Testis (tissue), 3 donors: Measurements from ENCODE around the gene LRMDA. TPM values are rescaled to one million over a fixed set of nuclear protein-coding genes. Genes with fewer than 3 reads are reported as not detected.

Experiments
- DNase-seq: peaks from one replicate; pipeline ENCODE4 v3.0.0-alpha.2; 2019
- H3K27ac ChIP-seq, 2 donors: fragments of 200-600 bp; sonication (generic); one replicate each; pipeline ENCODE4 v1.5.1; 2019
- H3K27me3 ChIP-seq: fragments of 200-600 bp; sonication (generic); one replicate; pipeline ENCODE4 v1.5.1; 2019
- H3K36me3 ChIP-seq: fragments of 200-600 bp; sonication (generic); one replicate; pipeline ENCODE4 v1.5.1; 2017; ENCODE audit warnings: low read depth; ENCODE audit errors: missing control alignments
- H3K4me1 ChIP-seq: fragments of 200-600 bp; sonication (generic); one replicate; pipeline ENCODE4 v1.5.1; 2019
- H3K4me3 ChIP-seq, 2 donors: fragments of 200-600 bp; sonication (generic); one replicate each; pipeline ENCODE4 v1.5.1; 2017 to 2019
- H3K9me3 ChIP-seq: fragments of 200-600 bp; sonication (generic); one replicate; pipeline ENCODE4 v1.5.1; 2017
- POLR2A ChIP-seq: fragments of 450-650 bp; IDR thresholded peaks from one replicate; pipeline ENCODE4 v1.6.1; 2017; ENCODE audit warnings: antibody characterized with exemption, mild to moderate bottlenecking, moderate library complexity
- WGBS, 2 donors: methylation state at CpG; one replicate each; pipeline ENCODE4 v1.1.5; 2018; 5-methylcytosine and 5-hydroxymethylcytosine counted together
- intact Hi-C: fragments of 100-400 bp; cut with DNase I; formaldehyde crosslinking; loops from one replicate; pipeline ENCODE4 v1.15.1; 2023; ENCODE audit warnings: low total_unique reads
- polyA plus RNA-seq: library from polyadenylated mRNA; stranded (reverse); fragments of 350-450 nt; fragmentation: Illumina TruSeq; extraction: RNeasy Lipid Tissue Mini Kit (QIAGEN cat#74804); gene quantifications from one replicate; pipeline ENCODE4 v1.2.3, GENCODE V29; 2014; ENCODE audit warnings: low read depth, low replicate concordance; ENCODE audit not compliant: insufficient read depth
- total RNA-seq, 2 donors: library from RNA; depleted of rRNA; stranded (reverse); fragments of >200 nt; gene quantifications; one replicate each; pipeline ENCODE4 v1.2.3, GENCODE V29; 2016
- TF ChIP-seq, protein P1 (sequence below), 3 experiments: fragments of 450-650 bp in 2 of 3; fragments of 200-600 bp in 1 of 3; sonication (generic) in 1 of 3; IDR thresholded peaks; one replicate each; pipeline ENCODE4 v1.5.1; 2016 to 2019; ENCODE audit warnings: antibody characterized with exemption in 3 of 3, mild to moderate bottlenecking in 2 of 3, moderate library complexity in 1 of 3

Gene LRMDA
- total and polyA plus RNA-seq, 3 donors from 2014 or later: 7.6 to 13.8 (median 10.6) TPM

GRCh38 chr10:75475460-75476182, 44.2 kb downstream of the LRMDA start:
- intact Hi-C loops: no loop called here
- H3K27me3 ChIP-seq: no peaks in the 10 kb centered on the region
- no peak overlapping the region for H3K4me3 ChIP-seq
- H3K4me1 ChIP-seq: peaks cover 4% of the 10 kb centered on the region
- H3K27ac ChIP-seq: no peak overlapping the region
- TF ChIP-seq POLR2A: no peak
- TF ChIP-seq, protein P1, sequence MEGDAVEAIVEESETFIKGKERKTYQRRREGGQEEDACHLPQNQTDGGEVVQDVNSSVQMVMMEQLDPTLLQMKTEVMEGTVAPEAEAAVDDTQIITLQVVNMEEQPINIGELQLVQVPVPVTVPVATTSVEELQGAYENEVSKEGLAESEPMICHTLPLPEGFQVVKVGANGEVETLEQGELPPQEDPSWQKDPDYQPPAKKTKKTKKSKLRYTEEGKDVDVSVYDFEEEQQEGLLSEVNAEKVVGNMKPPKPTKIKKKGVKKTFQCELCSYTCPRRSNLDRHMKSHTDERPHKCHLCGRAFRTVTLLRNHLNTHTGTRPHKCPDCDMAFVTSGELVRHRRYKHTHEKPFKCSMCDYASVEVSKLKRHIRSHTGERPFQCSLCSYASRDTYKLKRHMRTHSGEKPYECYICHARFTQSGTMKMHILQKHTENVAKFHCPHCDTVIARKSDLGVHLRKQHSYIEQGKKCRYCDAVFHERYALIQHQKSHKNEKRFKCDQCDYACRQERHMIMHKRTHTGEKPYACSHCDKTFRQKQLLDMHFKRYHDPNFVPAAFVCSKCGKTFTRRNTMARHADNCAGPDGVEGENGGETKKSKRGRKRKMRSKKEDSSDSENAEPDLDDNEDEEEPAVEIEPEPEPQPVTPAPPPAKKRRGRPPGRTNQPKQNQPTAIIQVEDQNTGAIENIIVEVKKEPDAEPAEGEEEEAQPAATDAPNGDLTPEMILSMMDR (IDR thresholded peaks at IDR 0.05): no peak
- no peaks in the 10 kb centered on the region for H3K9me3 ChIP-seq
- no peaks in the 10 kb centered on the region for H3K36me3 ChIP-seq
- no peak for DNase-seq
- 78 to 83% methylated on average over 7 of the region's 7 CpGs for WGBS, 2 donors

DNA sequence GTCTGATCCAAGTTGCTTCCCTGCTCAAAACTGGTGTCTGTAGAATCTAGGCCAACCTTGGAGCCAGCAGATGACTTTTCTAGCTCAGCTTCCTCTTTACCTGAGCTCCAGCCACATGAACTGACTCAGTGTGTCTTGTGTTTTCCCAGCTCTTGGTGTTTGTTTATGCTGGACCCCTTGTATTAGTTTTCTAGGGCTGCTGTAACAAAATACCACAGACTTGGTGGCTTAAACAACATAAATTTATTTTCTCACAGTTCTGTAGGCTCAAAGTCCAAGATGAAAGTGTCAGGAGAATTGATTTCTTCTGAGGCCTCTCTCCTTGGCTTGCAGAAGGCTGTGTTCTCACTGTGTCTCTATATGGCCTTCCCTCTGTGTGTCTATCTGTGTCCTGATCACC, 45.1 kb downstream of the LRMDA start:
- Histone ChIP-seq H3K27ac (no peak overlapping the region), H3K27me3 (no peaks in the 10 kb centered on the region), H3K4me1 (no peaks in the 10 kb centered on the region), H3K36me3 (no peaks in the 10 kb centered on the region), H3K4me3 (no peak overlapping the region), H3K9me3 (no peaks in the 10 kb centered on the region)
- intact Hi-C loops: no loop called here
- TF ChIP-seq, protein P1 (IDR thresholded peaks at IDR 0.05): no peak
- TF ChIP-seq POLR2A: no peak
- DNase-seq: no peak

DNA sequence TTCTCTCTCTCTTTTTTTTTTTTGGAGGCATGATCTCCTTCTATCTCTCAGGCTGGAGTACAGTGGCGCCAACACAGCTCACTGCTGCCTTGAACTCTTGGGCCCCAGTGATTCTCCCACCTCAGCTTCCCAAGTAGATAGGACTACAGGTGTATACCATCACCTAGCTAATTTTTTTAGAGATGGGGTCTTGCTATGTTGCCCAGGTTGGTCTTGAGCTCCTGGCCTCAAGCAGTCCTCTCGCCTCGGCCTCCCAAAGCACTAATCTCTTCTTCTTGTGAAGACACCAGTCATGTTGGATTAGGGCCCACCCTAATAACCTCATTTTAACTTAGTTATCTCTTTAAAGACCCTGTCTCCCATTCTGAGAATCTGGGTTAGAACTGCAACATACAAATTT, 45.6 kb downstream of the LRMDA start:
- Histone ChIP-seq H3K4me1 (no peaks in the 10 kb centered on the region), H3K36me3 (no peaks in the 10 kb centered on the region), H3K27me3 (no peaks in the 10 kb centered on the region), H3K27ac (no peak overlapping the region), H3K9me3 (no peaks in the 10 kb centered on the region), H3K4me3 (no peak overlapping the region)
- no peak for DNase-seq
- 96 to 99% methylated on average over 3 of the region's 3 CpGs for WGBS, 2 donors
- intact Hi-C loops: no loop called here
- TF ChIP-seq, protein P1 (IDR thresholded peaks at IDR 0.05): no peak
- TF ChIP-seq POLR2A: no peak

DNA sequence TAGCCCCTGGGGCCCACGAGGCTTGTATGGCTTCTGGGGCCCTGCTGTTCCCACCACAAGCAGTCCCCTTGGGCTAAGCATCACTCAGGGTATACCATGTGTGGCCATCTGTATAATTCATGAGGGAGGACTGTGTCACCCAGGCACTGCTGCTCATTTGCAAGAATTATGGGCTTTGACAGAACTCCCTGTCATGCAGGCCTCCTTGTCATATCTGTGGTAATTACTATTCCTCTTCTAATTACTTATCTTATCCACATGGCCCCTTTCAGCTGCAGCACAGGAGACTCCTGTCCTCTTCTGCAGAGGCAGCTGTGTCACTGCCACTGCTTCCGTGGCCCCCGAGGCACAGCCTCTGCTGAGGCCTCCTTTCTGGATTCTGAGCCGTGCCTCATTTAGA, 46.3 kb downstream of the LRMDA start:
- H3K9me3 ChIP-seq: no peaks in the 10 kb centered on the region
- DNase-seq: no peak
- intact Hi-C loops: no loop called here
- 73 to 85% methylated on average over 4 of the region's 4 CpGs for WGBS, 2 donors
- no peaks in the 10 kb centered on the region for H3K4me1 ChIP-seq
- no peak overlapping the region for H3K27ac ChIP-seq
- H3K4me3 ChIP-seq: no peak overlapping the region
- H3K27me3 ChIP-seq: no peaks in the 10 kb centered on the region
- H3K36me3 ChIP-seq: no peaks in the 10 kb centered on the region
- TF ChIP-seq, protein P1 (IDR thresholded peaks at IDR 0.05): no peak
- no peak for TF ChIP-seq POLR2A

DNA sequence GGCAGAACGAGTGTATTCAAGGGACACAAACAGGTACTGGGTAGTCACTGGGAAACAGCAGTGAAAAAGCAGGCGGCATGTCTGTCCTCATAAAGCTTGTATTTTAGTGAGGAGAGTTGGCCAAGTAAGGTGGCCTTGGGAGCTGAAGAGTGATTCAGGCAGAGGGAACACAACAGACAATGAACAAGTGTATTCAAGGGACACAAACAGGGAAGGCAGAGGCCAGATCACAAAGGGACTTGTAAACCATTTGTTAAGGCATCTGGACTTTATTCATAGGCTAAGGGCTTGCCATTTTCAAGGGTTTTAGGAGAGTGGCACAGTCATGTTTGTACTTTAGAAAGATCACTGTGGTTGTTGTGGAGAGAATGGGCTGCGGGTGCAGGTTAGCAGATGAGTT, 49.0 kb downstream of the LRMDA start:
- no peak for TF ChIP-seq POLR2A
- TF ChIP-seq, protein P1 (IDR thresholded peaks at IDR 0.05): no peak
- no peak overlapping the region for H3K27ac ChIP-seq
- H3K4me3 ChIP-seq: no peak overlapping the region
- intact Hi-C loops: no loop called here
- H3K4me1 ChIP-seq: no peaks in the 10 kb centered on the region
- H3K9me3 ChIP-seq: no peaks in the 10 kb centered on the region
- no peaks in the 10 kb centered on the region for H3K36me3 ChIP-seq
- WGBS, 2 donors: 89 to 90% methylated on average over 3 of the region's 3 CpGs
- H3K27me3 ChIP-seq: no peaks in the 10 kb centered on the region
- DNase-seq: no peak
